ENCODE measurements around the gene LATS2.
"Not testable (repeated sequence)": the region's sequence is repeated elsewhere in the genome, so short reads cannot be mapped to it uniquely, and the experiment has no call there.

LATS2 gene

DNA sequence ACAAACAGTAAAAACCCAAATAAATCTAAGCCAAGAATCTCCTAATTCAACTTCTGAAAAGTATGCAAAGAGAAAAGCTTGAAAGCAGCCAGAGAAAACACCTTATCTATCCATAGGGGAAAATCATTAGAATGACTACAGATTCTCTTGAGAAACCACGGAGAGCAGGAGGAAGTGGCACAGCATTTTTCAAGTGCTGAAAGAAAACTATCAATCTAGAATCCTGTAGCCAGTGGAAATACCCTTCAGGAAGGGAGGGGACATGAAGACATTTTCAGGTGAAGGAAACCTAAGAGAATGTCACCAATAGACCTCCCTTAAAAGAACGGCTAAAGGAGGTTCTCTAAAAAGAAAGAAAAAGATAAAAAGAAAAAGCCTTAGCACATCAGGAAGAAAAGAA is 92.6 kb downstream of the LATS2 start:
- no peak for DNase-seq

DNA sequence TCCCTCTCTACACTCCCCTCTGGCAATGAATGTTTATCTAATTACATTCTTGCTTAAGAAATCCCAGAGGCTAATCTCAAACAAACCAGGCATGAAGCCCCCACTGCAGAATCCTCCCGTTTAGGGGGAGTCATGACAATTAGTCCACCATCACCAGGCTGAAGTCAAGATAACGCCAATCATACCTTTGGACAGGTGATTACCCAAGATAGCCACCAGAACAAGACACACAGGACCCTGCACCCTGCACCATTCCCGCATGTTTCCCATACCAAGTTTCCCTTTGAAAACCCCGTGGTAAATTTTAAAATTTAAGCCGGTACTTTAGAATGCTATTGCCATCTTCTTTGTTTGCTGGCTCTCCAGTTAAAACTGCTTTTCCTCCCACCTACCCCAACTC is 94.0 kb downstream of the LATS2 start:
- DNase-seq, result no peak

DNA sequence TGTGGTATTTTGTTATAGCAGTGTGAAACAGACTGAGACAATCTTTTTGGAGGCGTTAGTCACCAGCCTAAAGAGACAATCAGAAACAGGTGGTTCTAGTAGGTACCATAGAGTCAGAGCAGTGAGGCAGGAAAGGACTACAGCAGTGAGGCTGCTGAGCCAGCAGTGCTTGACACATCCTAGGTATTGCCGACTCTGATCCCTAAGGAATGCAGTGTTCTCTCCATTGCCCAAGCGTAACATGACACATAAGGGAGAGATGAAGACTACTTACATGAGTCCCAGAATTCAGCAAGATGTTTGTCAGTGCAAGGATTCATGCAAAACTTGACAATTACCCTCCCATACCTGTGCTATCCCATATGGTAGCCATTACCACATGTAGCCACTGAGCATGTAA is 96.5 kb downstream of the LATS2 start:
- no peak for DNase-seq

DNA sequence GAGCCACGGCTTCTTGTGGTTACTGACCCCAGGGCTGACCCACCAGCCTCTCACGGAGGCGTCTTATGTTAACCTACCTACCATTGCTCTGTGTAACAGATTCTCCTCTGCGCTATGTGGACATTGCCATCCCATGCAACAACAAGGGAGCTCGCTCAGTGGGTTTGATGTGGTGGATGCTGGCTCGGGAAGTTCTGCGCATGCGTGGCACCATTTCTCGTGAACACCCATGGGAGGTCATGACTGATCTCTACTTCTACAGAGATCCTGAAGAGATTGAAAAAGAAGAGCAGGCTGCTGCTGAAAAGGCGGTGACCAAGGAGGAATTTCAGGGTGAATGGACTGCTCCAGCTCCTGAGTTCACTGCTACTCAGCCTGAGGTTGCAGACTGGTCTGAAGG is 99.7 kb downstream of the LATS2 start:
- not testable (repeated sequence) for DNase-seq

DNA sequence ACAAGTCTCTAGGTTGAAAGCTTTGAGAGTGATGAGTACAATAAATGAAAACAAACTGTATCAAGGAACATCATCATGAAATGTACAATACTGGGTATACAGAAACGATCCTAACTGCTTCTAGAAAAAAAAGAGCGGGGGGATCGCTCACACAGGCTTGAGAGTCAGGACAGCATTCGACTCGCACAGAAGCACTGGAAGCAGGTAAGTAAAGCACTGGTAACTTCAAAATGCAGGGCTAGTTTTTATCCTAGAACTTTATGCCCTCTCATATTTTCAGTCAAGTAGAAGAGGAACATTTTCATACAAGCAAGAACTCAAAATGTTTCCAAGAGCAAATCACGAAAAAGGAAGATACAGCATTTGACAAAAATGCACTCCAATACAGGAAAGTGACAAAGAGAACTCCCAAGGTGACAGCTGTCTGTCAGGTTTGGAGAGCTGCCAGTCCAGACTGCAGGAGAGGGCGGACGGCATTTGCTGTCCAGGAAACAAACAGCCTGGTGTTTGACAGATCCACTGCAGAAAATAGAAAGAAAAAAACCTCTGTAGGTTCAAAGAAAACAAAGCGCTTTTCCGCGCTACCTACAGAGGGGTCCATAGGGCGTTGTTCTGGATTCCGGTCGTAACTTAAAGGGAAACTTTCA is 100.6 kb downstream of the LATS2 start:
- no peak for DNase-seq

DNA sequence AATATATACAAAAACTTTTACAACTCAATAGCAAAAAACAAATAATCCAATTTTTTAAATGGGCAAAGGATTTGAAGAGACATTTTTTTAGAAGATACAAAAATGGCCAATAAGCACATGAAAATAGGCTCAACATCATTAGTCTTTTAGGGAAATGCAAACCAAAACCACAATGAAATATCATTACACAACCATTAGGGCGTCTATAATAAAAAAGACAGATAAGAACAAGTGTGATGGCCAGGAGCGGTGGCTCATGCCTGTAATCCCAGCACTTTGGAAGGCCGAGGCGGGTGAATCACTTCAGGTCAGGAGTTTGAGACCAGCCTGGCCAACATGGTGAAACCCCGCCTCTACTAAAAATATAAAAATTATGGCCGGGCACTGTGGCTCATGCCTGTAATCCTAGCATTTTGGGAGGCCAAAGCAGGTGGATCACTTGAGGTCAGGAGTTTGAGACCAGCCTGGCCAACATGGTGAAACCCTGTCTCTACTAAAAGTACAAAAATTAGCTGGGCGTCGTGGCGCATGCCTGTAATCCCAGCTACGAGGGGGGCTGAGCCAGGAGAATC is 104.3 kb downstream of the LATS2 start:
- DNase-seq, result not testable (repeated sequence)

DNA sequence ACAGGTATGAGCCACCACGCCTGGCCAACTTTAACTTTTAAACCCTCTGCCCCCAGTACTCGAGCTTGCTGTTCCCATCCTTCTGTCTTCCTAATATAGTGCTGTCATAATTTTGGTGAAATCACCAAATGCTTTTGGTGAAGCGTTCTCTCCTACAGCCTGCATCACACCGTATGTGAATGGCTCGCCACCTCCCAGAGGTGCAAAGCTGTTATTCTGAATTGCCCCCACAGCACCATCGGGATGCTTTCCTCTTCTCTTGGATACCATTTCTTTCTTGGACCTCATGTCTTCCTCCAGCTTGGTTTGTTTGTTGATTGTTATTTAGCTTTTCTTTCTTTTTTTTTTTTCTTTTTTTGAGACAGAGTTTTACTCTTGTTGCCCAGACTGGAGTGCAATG is 105.9 kb downstream of the LATS2 start:
- no peak for DNase-seq

DNA sequence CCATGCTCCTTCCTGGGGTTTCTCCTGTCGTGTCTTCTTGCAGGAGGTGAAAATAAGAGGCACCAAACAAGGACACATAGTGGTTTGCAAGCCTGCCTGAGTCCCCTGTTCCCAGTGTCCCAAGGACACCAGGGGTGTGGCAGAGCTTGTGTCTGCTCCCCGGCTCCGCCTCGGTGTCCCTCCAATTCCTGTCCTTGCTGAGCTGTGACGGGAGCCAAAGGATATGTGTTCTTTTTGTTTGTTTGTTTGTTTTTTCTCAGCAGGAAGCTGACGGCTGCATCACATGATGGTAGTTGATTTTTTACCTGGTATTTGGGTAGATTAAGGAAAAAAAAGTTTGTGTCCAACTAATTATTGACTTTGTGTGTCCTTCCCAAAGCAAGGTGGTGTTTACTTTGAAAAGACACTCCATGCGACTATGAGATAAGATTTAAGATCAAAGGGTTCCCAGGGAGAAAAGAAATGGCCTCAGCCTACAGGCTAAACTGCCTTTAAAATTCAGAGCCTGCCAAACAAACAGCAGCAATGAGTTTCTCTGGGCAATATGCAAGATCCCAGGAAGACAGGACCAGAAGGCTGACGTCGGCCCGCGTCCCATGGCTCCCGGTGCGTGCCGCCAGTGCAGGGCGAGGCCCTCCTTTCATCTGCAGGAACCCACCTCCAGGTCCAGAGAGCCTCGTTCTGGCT is 108.0 kb downstream of the LATS2 start:
- no peak for DNase-seq

DNA sequence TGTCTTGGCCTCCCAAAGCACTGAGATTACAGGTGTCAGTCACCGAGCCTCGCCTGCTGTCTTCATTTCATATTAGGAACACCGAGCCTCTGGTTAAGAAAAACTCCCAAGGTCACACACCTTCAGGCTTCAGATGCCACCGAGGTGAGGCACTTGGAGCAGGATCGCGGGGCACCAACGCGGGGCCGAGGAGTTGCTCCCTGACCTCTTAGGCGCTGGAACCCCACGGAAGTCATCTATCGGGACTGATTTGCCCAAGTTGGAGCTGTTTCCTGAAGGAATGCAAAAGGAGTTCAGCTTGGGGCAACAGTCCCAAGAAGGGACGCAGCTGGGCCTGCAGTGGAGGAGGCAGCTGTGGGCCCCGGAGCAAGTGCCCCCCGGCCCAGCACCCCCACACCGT is 108.5 kb downstream of the LATS2 start:
- no peak for DNase-seq

DNA sequence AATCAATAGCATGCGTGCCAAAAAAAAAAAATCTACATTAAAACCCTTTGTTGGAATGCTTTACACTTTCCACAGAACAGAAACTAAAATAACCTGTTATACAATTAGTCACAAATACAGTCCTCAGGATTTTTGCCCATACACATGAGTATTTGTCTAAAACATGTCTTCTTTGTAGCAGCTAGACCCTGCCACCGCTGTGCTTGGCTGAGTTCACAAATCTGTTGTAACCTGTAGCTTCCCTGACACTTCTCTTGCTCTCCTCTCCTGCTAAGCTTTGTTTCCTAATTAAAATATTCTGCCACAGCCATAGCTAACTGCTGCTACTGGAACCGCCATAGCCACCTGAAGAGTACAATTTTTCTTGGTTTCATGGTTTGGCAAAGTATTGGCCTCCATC is 113.4 kb downstream of the LATS2 start:
- not testable (repeated sequence) for DNase-seq

DNA sequence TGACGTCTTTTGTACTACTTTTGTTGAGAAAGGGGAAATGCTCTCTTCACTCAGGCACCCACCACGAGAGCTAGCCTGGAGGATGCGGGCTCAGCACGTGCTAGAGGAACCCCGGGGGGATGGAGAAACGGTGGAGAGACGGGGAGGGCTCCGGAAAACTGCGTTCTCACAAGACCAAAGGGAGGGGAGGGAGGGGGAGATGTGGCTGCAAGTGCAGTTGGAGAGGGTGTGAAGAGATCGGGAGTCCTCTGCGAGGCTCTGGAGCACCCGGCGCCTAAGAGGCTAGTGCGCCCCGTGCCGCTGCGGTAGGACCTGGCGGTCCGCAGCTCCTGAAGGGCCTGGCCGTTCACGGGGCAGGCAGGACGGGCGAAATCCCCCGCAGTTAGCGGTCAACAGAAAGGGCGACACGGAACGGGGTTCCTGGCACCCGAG is 115.4 kb downstream of the LATS2 start:
- DNase-seq, result no peak

DNA sequence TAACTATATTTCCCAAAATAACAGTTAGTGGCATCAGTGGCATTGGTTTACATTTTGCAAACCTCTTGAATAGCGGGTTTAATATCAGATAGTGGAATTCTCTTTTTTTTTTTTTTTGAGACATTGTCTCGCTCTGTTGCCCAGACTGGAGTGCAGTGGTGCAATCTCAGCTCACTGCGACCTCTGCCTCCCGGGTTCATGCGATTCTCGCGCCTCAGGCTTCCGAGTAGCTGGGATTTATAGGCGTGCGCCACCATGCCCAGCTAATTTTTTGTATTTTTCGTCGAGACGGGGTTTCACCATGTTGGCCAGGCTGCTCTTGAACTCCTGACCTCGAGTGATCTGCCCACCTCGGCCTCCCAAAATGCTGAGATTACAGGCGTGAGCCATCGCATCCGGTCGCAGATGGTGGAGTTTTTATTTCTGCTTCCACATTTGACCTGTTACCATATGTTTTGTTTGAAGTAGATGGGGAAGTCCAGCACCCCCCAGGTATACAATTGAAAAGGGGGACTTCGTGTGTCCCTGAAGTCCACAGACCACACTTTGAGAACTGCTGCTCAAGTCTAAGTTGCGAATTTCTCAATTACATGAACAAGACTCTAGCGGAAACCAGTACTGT is 118.3 kb downstream of the LATS2 start:
- DNase-seq, result no peak

DNA sequence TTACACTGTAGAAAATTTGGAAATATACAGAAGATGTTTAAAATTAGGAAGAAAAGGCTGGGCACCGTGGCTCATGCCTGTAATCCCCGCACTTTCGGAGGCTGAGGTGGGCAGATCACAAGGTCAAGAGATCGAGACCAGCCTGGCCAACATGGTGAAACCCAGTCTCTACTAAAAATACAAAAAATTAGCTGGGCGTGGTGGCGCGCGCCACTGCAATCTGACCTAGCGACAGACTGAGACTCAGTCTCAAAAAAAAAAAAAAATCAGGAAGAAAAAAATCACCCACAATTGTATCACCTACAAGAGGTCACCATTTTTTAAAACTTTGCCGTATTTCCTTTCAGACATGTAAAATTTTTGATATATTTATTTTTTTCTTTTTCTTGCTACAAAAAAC is 120.9 kb downstream of the LATS2 start:
- DNase-seq, result not testable (repeated sequence)

DNA sequence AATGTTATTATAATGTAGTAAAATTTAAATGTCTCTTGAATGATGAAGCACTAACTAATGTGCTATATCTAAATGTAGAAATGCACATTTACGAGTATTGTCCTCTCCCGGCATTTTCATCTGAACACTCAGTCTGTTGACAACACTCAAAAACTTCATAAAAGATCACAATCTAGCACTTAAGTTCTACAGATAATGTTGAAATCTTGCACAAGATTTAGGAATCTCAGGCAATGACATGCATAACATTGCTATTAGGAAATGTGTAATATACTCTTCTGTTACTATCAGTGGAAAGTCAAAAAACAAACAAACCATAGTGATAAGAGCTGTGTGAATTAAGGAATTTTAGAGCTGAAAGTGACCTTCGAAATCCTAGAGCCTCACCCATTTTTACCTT is 121.3 kb downstream of the LATS2 start:
- no peak for DNase-seq

DNA sequence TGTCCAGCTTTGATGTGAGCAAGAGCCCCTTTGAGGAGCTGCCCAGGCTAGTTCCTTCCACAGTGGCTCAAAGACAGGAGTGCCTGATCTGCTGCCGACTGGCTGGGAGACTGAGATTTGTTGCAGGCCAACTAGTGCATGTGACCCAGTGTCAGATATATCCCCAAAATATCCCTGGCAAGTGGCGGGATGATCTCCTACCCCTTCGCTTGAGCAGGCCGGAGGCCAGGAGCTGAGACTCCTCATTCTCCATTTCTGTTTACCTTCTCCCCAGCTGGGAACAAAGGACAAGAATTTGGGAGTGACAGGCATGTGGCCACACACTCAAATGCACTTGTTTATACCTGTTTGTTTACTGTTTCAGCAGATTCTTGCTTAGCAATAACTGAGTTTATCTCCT is 121.7 kb downstream of the LATS2 start:
- DNase-seq, result no peak

DNA sequence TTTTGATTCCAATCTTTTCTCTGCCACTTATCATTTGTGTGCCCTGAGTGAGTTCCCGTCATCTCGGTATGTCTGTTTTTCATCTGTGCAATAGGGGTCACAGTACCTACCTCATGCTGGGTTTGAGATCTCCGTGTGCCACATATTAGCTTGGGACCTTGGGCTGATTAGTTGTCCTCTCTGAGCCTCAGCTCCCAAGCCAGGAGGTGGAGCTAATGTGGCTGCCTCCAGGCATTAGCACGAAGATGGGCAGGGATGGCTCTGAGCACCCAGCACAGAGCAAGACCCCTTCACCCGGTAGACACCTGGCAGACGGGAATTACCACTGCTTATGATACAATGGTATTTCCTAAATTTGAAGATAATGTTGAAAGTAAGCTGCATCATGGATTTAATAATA is 123.1 kb downstream of the LATS2 start:
- no peak for DNase-seq

DNA sequence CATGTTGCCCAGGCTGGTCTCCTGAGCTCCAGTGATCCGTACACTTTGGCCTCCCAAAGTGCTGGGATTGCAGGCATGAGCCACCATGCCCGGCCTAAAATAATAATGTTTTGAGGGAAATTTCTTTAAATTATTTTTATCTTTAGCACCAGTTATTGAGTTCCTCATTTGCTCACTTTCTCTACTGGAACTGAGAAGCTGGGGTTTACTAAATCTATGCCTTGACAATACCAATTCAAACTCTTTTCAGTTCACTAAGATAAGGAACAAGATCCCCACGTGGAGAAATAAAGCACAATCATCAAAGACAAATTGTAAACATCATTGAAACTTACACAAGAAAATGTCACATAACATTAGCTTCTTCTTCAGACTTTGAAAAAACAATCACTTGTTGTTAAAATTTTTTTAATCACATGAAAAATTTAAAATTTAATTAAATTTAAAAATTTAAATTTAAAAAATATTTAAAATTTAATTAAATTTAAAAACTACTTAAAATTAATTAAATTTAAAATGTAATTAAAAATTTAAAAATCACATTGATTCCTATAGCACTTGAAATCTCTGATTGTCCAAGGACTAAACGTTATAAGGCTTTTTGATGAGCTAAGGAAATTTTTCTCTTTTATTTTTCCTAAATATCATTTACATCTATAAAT is 133.7 kb downstream of the LATS2 start:
- no peak for DNase-seq

DNA sequence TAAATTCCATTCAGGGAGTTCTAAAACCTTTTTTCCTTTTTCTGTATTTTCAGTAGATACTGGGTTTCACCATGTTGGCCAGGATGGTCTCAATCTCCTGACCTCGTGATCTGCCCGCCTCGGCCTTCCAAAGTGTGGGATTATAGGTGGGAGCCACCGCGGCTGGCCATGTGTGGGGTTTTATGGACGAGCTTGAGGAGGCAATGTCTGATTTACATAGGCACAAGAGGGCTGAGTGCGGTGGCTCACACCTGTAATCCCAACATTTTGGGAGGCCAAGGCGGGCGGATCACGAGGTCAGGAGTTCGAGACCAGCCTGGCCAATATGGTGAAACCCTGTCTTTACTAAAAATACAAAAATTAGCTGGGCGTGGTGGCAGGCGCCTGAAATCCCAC is 136.0 kb downstream of the LATS2 start:
- DNase-seq, result not testable (repeated sequence)

DNA sequence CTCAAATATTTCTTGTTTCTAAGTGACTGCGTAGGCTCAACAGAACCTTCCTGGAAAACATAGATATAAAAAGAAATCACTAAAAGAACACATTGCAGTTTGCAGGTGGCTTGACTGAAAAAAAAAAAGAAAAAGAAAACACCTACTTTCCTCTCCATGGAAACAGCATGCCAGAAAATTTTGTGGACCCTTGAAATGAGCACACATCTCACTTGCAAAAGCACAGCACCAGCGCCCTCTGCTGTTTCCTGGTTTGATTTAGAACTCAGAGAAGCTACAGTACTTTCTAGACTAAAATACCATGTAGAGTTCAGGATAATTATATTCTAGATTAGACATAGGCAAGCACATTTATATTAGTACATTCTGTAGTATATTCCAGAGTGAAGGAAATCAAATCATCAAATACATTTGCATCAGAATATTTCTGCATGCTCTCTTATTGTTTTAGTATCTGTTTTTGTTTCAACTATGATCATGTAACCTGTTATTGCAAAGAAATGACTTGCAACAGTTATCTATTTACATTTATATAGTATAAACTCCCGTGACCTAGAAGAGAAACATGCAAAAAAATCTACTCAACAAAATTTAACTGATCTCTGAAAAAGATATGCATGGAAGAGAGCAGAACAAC is 136.5 kb downstream of the LATS2 start:
- DNase-seq, result peak in 53 of 56 donors; percentile 1 to 93 (median 49)

DNA sequence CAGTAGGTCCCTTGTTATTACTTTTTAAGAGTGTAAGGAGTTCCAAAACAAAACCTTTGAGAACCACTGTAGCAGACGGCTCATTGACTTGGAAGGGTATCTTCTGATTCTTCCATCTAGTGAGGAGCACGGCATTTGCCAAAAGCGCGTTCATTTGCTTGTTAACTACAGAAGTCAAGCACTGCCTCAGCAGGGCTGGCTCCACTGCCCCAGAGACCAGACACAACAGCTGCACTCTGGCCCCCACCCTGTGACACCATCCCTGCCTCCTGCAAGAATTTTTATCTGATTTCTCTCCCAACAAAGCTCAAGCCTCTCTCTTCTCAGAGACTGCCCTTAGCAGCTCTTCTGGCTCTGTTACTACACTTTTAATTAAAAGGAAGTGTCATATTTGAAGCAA is 138.1 kb downstream of the LATS2 start:
- DNase-seq, result no peak
